ENCODE data around the gene MOB1B. TPM values are rescaled to one million over a fixed set of nuclear protein-coding genes. Genes with fewer than 3 reads are reported as not detected.

The MOB1B gene
- total RNA-seq, 3 donors from 2014 or later: 13.3 to 27.8 (median 15.1) TPM

GRCh38 chr4:70931347-70931746, 29.2 kb downstream of the MOB1B start:
- DNase-seq (ENCODE audit: low spot score in 2 of 2): no peak
- no peaks in the 10 kb centered on the region for H3K9me3 ChIP-seq
- no peaks in the 10 kb centered on the region for H3K27me3 ChIP-seq
- no peaks in the 10 kb centered on the region for H3K4me1 ChIP-seq
- H3K4me3 ChIP-seq: no peak overlapping the region
- no peak overlapping the region for H3K27ac ChIP-seq
- no peak for TF ChIP-seq POLR2AphosphoS5 (IDR thresholded peaks at IDR 0.05)
- TF ChIP-seq POLR2A (IDR thresholded peaks at IDR 0.05): no peak
- TF ChIP-seq, protein P1, sequence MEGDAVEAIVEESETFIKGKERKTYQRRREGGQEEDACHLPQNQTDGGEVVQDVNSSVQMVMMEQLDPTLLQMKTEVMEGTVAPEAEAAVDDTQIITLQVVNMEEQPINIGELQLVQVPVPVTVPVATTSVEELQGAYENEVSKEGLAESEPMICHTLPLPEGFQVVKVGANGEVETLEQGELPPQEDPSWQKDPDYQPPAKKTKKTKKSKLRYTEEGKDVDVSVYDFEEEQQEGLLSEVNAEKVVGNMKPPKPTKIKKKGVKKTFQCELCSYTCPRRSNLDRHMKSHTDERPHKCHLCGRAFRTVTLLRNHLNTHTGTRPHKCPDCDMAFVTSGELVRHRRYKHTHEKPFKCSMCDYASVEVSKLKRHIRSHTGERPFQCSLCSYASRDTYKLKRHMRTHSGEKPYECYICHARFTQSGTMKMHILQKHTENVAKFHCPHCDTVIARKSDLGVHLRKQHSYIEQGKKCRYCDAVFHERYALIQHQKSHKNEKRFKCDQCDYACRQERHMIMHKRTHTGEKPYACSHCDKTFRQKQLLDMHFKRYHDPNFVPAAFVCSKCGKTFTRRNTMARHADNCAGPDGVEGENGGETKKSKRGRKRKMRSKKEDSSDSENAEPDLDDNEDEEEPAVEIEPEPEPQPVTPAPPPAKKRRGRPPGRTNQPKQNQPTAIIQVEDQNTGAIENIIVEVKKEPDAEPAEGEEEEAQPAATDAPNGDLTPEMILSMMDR (IDR thresholded peaks at IDR 0.05): no peak
- H3K36me3 ChIP-seq: no peaks in the 10 kb centered on the region
- intact Hi-C loops (cut with DNase I; ENCODE audit: low total_unique reads): no loop called here

DNA sequence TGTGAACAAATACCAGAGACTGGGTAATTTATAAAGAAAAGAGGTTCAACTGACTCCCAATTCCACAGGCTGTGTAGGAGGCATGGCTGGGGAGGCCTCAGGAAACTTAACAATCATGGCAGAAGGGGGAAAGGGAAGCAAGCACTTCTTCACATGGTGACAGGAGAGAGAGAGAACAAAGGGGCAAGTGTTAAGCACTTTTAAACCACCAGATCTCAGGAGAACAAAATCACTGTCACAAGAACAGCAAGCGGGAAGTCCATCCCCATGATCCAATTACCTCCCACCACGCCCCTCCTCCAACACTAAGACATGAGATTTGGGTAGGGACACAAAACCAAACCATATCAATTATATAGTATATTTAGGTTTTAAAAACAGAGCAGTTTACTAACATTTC, 30.8 kb downstream of the MOB1B start:
- H3K9me3 ChIP-seq: no peaks in the 10 kb centered on the region
- H3K4me3 ChIP-seq: no peak overlapping the region
- intact Hi-C loops (cut with DNase I; ENCODE audit: low total_unique reads): no loop called here
- no peak overlapping the region for H3K27ac ChIP-seq
- H3K36me3 ChIP-seq: no peaks in the 10 kb centered on the region
- no peaks in the 10 kb centered on the region for H3K4me1 ChIP-seq
- no peak for DNase-seq (ENCODE audit: low spot score in 2 of 2)
- H3K27me3 ChIP-seq: no peaks in the 10 kb centered on the region
- TF ChIP-seq POLR2A (IDR thresholded peaks at IDR 0.05): no peak
- TF ChIP-seq, protein P1 (IDR thresholded peaks at IDR 0.05): no peak
- TF ChIP-seq POLR2AphosphoS5 (IDR thresholded peaks at IDR 0.05): no peak

GRCh38 chr4:70935038-70935695, 33.0 kb downstream of the MOB1B start:
- no peak for TF ChIP-seq POLR2AphosphoS5 (IDR thresholded peaks at IDR 0.05)
- TF ChIP-seq POLR2A (IDR thresholded peaks at IDR 0.05): no peak
- TF ChIP-seq, protein P1 (IDR thresholded peaks at IDR 0.05): no peak
- intact Hi-C loops (cut with DNase I; ENCODE audit: low total_unique reads): no loop called here
- Histone ChIP-seq H3K9me3 (no peaks in the 10 kb centered on the region), H3K27me3 (no peaks in the 10 kb centered on the region), H3K27ac (no peak overlapping the region), H3K4me1 (no peaks in the 10 kb centered on the region), H3K4me3 (no peak overlapping the region), H3K36me3 (no peaks in the 10 kb centered on the region)
- DNase-seq (ENCODE audit: low spot score in 2 of 2): no peak

- Histone ChIP-seq H3K27me3 (no peaks in the 10 kb centered on the region), H3K9me3 (no peaks in the 10 kb centered on the region), H3K4me1 (no peaks in the 10 kb centered on the region), H3K4me3 (no peak overlapping the region), H3K27ac (no peak overlapping the region), H3K36me3 (no peaks in the 10 kb centered on the region)
- intact Hi-C loops (cut with DNase I; ENCODE audit: low total_unique reads): no loop called here
- no peak for DNase-seq (ENCODE audit: low spot score in 2 of 2)
- no peak for TF ChIP-seq POLR2AphosphoS5 (IDR thresholded peaks at IDR 0.05)
- TF ChIP-seq, protein P1 (IDR thresholded peaks at IDR 0.05): no peak
Measured at GRCh38 chr4:70936200-70936787, 34.1 kb downstream of the MOB1B start.

DNA sequence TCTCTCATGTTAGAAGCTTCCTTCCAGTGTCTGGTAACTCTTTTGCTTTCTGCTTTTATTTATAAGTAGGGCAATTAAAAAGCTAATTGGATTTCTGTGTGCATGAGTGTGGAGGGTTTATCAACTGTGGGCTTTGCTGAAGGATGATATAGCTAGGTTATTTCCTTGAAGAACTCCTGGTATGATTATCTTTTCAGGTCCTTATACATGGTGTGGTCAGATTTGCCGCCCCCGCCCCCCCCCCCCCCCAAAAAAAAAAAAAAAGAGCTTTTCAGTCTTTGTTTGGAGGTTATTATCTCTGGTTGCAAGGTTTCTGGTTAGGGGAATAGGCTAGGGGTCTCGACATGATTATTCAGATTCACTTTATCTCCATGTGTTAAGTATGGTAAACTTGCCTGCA, 35.9 kb downstream of the MOB1B start:
- Histone ChIP-seq H3K4me3 (no peak overlapping the region), H3K27ac (no peak overlapping the region), H3K9me3 (no peaks in the 10 kb centered on the region), H3K36me3 (no peaks in the 10 kb centered on the region), H3K27me3 (no peaks in the 10 kb centered on the region), H3K4me1 (no peaks in the 10 kb centered on the region)
- TF ChIP-seq, protein P1 (IDR thresholded peaks at IDR 0.05): no peak
- no peak for TF ChIP-seq POLR2AphosphoS5 (IDR thresholded peaks at IDR 0.05)
- no peak for DNase-seq (ENCODE audit: low spot score in 2 of 2)
- intact Hi-C loops (cut with DNase I; ENCODE audit: low total_unique reads): no loop called here

Data from breast epithelium (tissue), 4 donors.